Liver (tissue), 9 donors: ENCODE results near the gene SIK2. TPM values are rescaled to one million over a fixed set of nuclear protein-coding genes. Genes with fewer than 3 reads are reported as not detected.

ENCODE experiments used
- DNase-seq: peaks from one replicate; pipeline ENCODE4 v3.0.0-alpha.2; 2017; ENCODE audit warnings: low spot score
- H3K27ac ChIP-seq, 2 donors: one replicate each; pipeline ENCODE4 v1.7.0; 2013; ENCODE audit warnings: inconsistent platforms in 2 of 2, low read length in 2 of 2, control low read depth in 1 of 2, low read depth in 1 of 2, mild to moderate bottlenecking in 1 of 2
- H3K27me3 ChIP-seq, 4 donors: one replicate each; pipeline versions ENCODE4 v1.6.1 to v1.7.0; 2013; ENCODE audit warnings: low read length in 3 of 4, inconsistent platforms in 1 of 4, mild to moderate bottlenecking in 1 of 4, moderate library complexity in 1 of 4; ENCODE audit not compliant: control insufficient read depth in 4 of 4, insufficient read depth in 4 of 4
- H3K36me3 ChIP-seq, 4 donors: one replicate each; pipeline versions ENCODE4 v1.6.1 to v1.7.0; 2013; ENCODE audit warnings: low read length in 3 of 4, mild to moderate bottlenecking in 3 of 4, low read depth in 1 of 4, moderate library complexity in 1 of 4; ENCODE audit not compliant: control insufficient read depth in 4 of 4, insufficient read depth in 3 of 4
- H3K4me1 ChIP-seq, 4 donors: one replicate each; pipeline versions ENCODE4 v1.6.1 to v1.7.0; 2013; ENCODE audit warnings: low read length in 3 of 4, mild to moderate bottlenecking in 3 of 4, moderate library complexity in 1 of 4; ENCODE audit not compliant: control insufficient read depth in 4 of 4, insufficient read depth in 4 of 4
- H3K4me3 ChIP-seq, 3 donors: one replicate each; pipeline versions ENCODE4 v1.6.1 to v1.7.0; 2013; ENCODE audit warnings: low read length in 3 of 3, control low read depth in 1 of 3, low read depth in 1 of 3, mild to moderate bottlenecking in 1 of 3
- H3K9ac ChIP-seq, 2 donors: one replicate each; pipeline ENCODE4 v1.7.0; 2013; ENCODE audit warnings: low read length in 2 of 2, mild to moderate bottlenecking in 2 of 2, moderate library complexity in 2 of 2, control low read depth in 1 of 2, low read depth in 1 of 2
- H3K9me3 ChIP-seq, 4 donors: one replicate each; pipeline versions ENCODE4 v1.6.1 to v1.7.0; 2013; ENCODE audit warnings: low read length in 3 of 4; ENCODE audit not compliant: control insufficient read depth in 4 of 4
- EGR1 ChIP-seq, 2 donors: IDR thresholded peaks; 2 replicates each; pipeline ENCODE4 v1.6.1; 2016 to 2018; ENCODE audit warnings: antibody characterized with exemption in 2 of 2, low read depth in 2 of 2
- FOXA1 ChIP-seq: IDR thresholded peaks from 2 replicates; pipeline ENCODE4 v1.6.1; 2016; ENCODE audit warnings: antibody characterized with exemption
- FOXA2 ChIP-seq: IDR thresholded peaks from 2 replicates; pipeline ENCODE4 v1.6.1; 2016; ENCODE audit warnings: antibody characterized with exemption
- GABPA ChIP-seq, 2 donors: IDR thresholded peaks in 1 of 2; conservative IDR thresholded peaks in 1 of 2; 2 replicates each; pipeline ENCODE4 v1.6.1; 2016; ENCODE audit warnings: antibody characterized with exemption in 2 of 2, mild to moderate bottlenecking in 1 of 2, moderate library complexity in 1 of 2
- HNF4A ChIP-seq, 2 donors: conservative IDR thresholded peaks; 2 replicates each; pipeline ENCODE4 v1.6.1; 2016; ENCODE audit warnings: antibody characterized with exemption in 2 of 2, mild to moderate bottlenecking in 2 of 2
- HNF4G ChIP-seq: IDR thresholded peaks from 2 replicates; pipeline ENCODE4 v1.6.1; 2016; ENCODE audit warnings: antibody characterized with exemption
- JUND ChIP-seq, 2 donors: IDR thresholded peaks; 2 replicates each; pipeline ENCODE4 v1.6.1; 2016; ENCODE audit warnings: antibody characterized with exemption in 2 of 2
- NR2F2 ChIP-seq: IDR thresholded peaks from 2 replicates; pipeline ENCODE4 v1.6.1; 2016; ENCODE audit warnings: antibody characterized with exemption
- RAD21 ChIP-seq, 2 donors: IDR thresholded peaks; 2 replicates each; pipeline ENCODE4 v1.6.1; 2016; ENCODE audit warnings: antibody characterized with exemption in 2 of 2, mild to moderate bottlenecking in 2 of 2
- RXRA ChIP-seq, 2 donors: IDR thresholded peaks; 2 replicates each; pipeline ENCODE4 v1.6.1; 2017 to 2018; ENCODE audit warnings: antibody characterized with exemption in 2 of 2, mild to moderate bottlenecking in 1 of 2
- SP1 ChIP-seq: IDR thresholded peaks from 2 replicates; pipeline ENCODE4 v1.6.1; 2018; ENCODE audit warnings: antibody characterized with exemption, mild to moderate bottlenecking
- TAF1 ChIP-seq: conservative IDR thresholded peaks from 2 replicates; pipeline ENCODE4 v1.6.1; 2016; ENCODE audit warnings: antibody characterized with exemption, mild to moderate bottlenecking
- YY1 ChIP-seq: IDR thresholded peaks from 2 replicates; pipeline ENCODE4 v1.6.1; 2016; ENCODE audit warnings: antibody characterized with exemption, mild to moderate bottlenecking
- WGBS: extraction: QIAGEN DNeasy Blood & Tissue Kit; methylation state at CpG from one replicate; pipeline ENCODE4 v1.1.7; 2013; 5-methylcytosine and 5-hydroxymethylcytosine counted together
- polyA plus RNA-seq, 2 donors: library from polyadenylated mRNA; stranded (reverse) in 1 of 2; unstranded in 1 of 2; fragments of 200-250 nt in 1 of 2; fragments of >200 nt in 1 of 2; fragmentation: Nextera tagmentation in 1 of 2; extraction: Ambion mirVana in 1 of 2; gene quantifications; one replicate each; pipeline versions ENCODE4 v1.2.1 to v1.2.3, GENCODE V29; 2013 to 2015
- total RNA-seq, 2 donors: library from RNA; depleted of rRNA; stranded (reverse); fragments of >200 nt; gene quantifications; one replicate each; pipeline ENCODE4 v1.2.3, GENCODE V29; 2014
- TF ChIP-seq, protein P1 (sequence below): IDR thresholded peaks from 2 replicates; pipeline ENCODE4 v1.6.1; 2016; ENCODE audit warnings: antibody characterized with exemption
- TF ChIP-seq, protein P2 (sequence below): IDR thresholded peaks from 2 replicates; pipeline ENCODE4 v1.6.1; 2016; ENCODE audit warnings: antibody characterized with exemption
- TF ChIP-seq, protein P3 (sequence below): IDR thresholded peaks from 2 replicates; pipeline ENCODE4 v1.6.1; 2016; ENCODE audit warnings: antibody characterized with exemption, mild to moderate bottlenecking
- TF ChIP-seq, protein P4 (sequence below): IDR thresholded peaks from 2 replicates; pipeline ENCODE4 v1.6.1; 2016; ENCODE audit warnings: antibody characterized with exemption
- donor health status: healthy.
- donor health status: healthy.
- donor health status: healthy.
- donor health status: healthy.
- donor health status: healthy.

SIK2 gene
- total and polyA plus RNA-seq, 4 donors, result 6.5 to 15.0 (median 9.3) TPM

DNA sequence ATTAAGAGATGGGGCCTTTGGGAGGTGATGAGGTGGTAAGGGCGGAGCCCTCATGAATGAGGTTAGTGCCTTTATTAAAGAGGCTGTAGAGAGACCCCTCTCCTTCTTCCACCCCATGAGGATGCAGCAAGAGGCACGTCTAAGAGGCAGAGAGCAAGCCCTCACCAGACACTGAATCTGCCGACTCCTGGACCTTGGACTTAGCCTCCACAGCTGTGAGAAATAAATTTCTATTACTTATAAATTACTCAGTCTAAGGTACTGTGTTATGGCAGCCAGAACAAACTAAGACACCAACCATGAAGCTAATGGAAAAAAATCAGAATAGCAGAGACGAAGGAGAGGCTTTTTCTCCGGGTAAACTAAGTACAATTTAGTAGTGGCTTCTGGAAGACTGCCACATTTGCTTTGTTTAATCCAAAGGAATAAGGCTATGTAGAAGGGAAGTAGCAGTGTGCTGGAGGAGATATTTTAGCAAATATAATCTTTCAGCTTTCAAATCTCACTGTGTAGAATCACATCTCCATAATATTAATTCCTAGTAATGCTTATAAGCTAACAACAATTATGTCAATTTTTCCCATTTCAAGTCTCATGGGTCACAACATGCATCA lies 12.3 kb upstream of the SIK2 start:
- Histone ChIP-seq H3K4me1 (no peaks in the 10 kb centered on the region), H3K9ac (no peak overlapping the region), H3K27me3 (no peaks in the 10 kb centered on the region), H3K36me3 (no peaks in the 10 kb centered on the region), H3K4me3 (no peak overlapping the region), H3K27ac (no peak overlapping the region), H3K9me3 (no peaks in the 10 kb centered on the region)
- DNase-seq, result no peak
- TF ChIP-seq YY1 (no peak), JUND (IDR thresholded peaks at IDR 0.05) (no peak), NR2F2 (no peak), RAD21 (IDR thresholded peaks at IDR 0.05) (no peak), EGR1 (IDR thresholded peaks at IDR 0.05; ENCODE audit: low read depth in 2 of 2) (no peak), SP1 (no peak), HNF4A (conservative IDR thresholded peaks at IDR 0.05) (no peak), RXRA (IDR thresholded peaks at IDR 0.05) (no peak), FOXA2 (no peak)
- TF ChIP-seq, protein P1, sequence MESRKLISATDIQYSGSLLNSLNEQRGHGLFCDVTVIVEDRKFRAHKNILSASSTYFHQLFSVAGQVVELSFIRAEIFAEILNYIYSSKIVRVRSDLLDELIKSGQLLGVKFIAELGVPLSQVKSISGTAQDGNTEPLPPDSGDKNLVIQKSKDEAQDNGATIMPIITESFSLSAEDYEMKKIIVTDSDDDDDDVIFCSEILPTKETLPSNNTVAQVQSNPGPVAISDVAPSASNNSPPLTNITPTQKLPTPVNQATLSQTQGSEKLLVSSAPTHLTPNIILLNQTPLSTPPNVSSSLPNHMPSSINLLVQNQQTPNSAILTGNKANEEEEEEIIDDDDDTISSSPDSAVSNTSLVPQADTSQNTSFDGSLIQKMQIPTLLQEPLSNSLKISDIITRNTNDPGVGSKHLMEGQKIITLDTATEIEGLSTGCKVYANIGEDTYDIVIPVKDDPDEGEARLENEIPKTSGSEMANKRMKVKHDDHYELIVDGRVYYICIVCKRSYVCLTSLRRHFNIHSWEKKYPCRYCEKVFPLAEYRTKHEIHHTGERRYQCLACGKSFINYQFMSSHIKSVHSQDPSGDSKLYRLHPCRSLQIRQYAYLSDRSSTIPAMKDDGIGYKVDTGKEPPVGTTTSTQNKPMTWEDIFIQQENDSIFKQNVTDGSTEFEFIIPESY, result no peak
- WGBS, result 65% methylated on average over 5 of the region's 5 CpGs

DNA sequence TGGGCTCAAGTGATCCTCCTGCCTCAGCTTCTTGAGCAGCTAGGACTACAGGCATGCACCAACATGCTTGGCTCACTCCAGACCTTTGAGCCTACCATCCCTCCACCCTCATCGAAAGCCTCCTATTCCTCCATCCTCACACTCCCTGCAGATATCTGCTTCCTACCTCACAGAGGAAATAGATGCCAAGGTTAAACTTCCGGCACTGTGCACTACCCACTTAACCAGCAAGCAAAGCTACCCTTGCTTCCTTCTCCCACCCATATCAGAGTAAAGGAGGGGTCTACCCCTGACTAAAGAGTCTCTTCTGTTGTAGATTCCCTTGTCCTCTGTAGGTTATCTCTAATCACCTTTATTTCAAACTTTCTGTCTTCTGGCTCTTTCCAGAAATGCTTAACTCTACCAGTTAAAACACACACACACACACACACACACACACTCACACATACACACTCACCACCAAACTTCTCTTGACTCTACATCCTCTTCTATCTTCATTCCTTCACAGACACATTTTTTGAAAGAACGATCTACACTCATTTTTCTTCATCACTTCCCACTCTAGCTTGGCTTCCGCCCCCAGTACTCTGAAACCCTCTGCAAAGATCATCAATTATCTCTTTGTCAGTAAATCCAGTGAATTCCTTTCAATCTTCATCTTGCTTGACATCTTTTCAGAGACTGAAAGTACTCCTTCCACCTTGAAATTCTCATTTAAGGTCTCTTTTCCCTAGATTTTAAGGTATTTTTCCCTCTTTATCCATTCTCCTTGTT lies 10.9 kb upstream of the SIK2 start:
- no peak overlapping the region for H3K9ac ChIP-seq
- 85% methylated on average over 4 of the region's 4 CpGs for WGBS
- H3K4me3 ChIP-seq, result no peak overlapping the region
- H3K27ac ChIP-seq, result no peak overlapping the region
- no peaks in the 10 kb centered on the region for H3K27me3 ChIP-seq
- H3K36me3 ChIP-seq, result no peaks in the 10 kb centered on the region
- no peaks in the 10 kb centered on the region for H3K9me3 ChIP-seq
- DNase-seq, result no peak
- TF ChIP-seq, protein P1, result no peak
- TF ChIP-seq, protein P2, sequence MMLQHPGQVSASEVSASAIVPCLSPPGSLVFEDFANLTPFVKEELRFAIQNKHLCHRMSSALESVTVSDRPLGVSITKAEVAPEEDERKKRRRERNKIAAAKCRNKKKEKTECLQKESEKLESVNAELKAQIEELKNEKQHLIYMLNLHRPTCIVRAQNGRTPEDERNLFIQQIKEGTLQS, result no peak
- no peaks in the 10 kb centered on the region for H3K4me1 ChIP-seq

DNA sequence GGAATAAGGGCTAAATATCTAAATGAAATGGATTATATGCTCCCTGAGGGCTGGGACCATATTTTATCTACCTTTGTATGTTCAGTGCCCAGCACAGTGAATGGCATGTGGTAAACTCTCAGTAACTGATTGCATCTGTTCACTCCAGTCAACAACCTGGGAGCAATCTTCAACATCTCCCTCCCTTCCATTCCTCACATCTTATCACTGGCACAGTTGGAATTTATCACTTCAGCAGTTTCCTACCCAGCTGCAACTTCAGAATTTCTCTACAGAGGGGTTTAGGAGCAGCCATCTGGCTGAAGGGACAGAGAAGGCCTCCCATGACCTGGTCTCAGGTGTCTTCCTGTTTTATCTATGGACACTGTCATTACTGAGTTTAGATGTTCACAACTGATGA lies 9.8 kb upstream of the SIK2 start:
- no peak for DNase-seq
- H3K4me1 ChIP-seq, result no peaks in the 10 kb centered on the region
- no peak overlapping the region for H3K9ac ChIP-seq
- H3K9me3 ChIP-seq, result no peaks in the 10 kb centered on the region
- no peak overlapping the region for H3K27ac ChIP-seq
- no peaks in the 10 kb centered on the region for H3K27me3 ChIP-seq
- H3K36me3 ChIP-seq, result no peaks in the 10 kb centered on the region
- H3K4me3 ChIP-seq, result no peak overlapping the region
- TF ChIP-seq, protein P3, sequence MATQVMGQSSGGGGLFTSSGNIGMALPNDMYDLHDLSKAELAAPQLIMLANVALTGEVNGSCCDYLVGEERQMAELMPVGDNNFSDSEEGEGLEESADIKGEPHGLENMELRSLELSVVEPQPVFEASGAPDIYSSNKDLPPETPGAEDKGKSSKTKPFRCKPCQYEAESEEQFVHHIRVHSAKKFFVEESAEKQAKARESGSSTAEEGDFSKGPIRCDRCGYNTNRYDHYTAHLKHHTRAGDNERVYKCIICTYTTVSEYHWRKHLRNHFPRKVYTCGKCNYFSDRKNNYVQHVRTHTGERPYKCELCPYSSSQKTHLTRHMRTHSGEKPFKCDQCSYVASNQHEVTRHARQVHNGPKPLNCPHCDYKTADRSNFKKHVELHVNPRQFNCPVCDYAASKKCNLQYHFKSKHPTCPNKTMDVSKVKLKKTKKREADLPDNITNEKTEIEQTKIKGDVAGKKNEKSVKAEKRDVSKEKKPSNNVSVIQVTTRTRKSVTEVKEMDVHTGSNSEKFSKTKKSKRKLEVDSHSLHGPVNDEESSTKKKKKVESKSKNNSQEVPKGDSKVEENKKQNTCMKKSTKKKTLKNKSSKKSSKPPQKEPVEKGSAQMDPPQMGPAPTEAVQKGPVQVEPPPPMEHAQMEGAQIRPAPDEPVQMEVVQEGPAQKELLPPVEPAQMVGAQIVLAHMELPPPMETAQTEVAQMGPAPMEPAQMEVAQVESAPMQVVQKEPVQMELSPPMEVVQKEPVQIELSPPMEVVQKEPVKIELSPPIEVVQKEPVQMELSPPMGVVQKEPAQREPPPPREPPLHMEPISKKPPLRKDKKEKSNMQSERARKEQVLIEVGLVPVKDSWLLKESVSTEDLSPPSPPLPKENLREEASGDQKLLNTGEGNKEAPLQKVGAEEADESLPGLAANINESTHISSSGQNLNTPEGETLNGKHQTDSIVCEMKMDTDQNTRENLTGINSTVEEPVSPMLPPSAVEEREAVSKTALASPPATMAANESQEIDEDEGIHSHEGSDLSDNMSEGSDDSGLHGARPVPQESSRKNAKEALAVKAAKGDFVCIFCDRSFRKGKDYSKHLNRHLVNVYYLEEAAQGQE, result no peak
- TF ChIP-seq JUND (IDR thresholded peaks at IDR 0.05) (no peak), FOXA2 (no peak), HNF4G (no peak), FOXA1 (no peak), TAF1 (no peak), RAD21 (IDR thresholded peaks at IDR 0.05) (no peak), RXRA (IDR thresholded peaks at IDR 0.05) (no peak), EGR1 (IDR thresholded peaks at IDR 0.05; ENCODE audit: low read depth in 2 of 2) (no peak), HNF4A (conservative IDR thresholded peaks at IDR 0.05) (no peak), YY1 (no peak), GABPA (IDR thresholded peaks at IDR 0.05 in 1 of 2, conservative IDR thresholded peaks at IDR 0.05 in 1 of 2) (no peak)
- TF ChIP-seq, protein P4, sequence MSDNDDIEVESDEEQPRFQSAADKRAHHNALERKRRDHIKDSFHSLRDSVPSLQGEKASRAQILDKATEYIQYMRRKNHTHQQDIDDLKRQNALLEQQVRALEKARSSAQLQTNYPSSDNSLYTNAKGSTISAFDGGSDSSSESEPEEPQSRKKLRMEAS, result no peak
- TF ChIP-seq, protein P2, result no peak
